Stimulated activated CD8-positive, alpha-beta memory T cell treated with anti-CD3 and anti-CD28 coated beads, Interleukin-2, amount 100 ng/mL, for 48 hours (primary cell): ENCODE measurements around the gene CCDC146.
"Not testable (repeated sequence)": the region's sequence is repeated elsewhere in the genome, so short reads cannot be mapped to it uniquely, and the experiment has no call there.

Experiments used
- DNase-seq, 2 donors: peaks; one replicate each; pipeline ENCODE4 v3.0.0-alpha.2; 2020; ENCODE audit warnings: low read depth in 2 of 2

The CCDC146 gene

GRCh38 chr7:77327932-77328628 is 205.7 kb downstream of the CCDC146 start:
- DNase-seq: no peak

GRCh38 chr7:77328669-77329068 is 206.3 kb downstream of the CCDC146 start:
- DNase-seq: no peak

GRCh38 chr7:77329466-77330168 is 207.2 kb downstream of the CCDC146 start:
- DNase-seq: no peak

- no peak for DNase-seq
These were observed 207.9 kb downstream of the CCDC146 start for GRCh38 chr7:77330169-77330882.

GRCh38 chr7:77331938-77332695 is 209.7 kb downstream of the CCDC146 start:
- DNase-seq: peak; percentile 25 to 31

GRCh38 chr7:77334039-77334438 is 211.6 kb downstream of the CCDC146 start:
- DNase-seq: not testable (repeated sequence)

- DNase-seq: no peak
These were observed 213.2 kb downstream of the CCDC146 start for GRCh38 chr7:77335581-77335980.

- DNase-seq: no peak
These were observed 215.1 kb downstream of the CCDC146 start for GRCh38 chr7:77337456-77337990.

GRCh38 chr7:77338260-77338659 is 215.8 kb downstream of the CCDC146 start:
- DNase-seq: no peak

- DNase-seq: no peak
These were observed 216.6 kb downstream of the CCDC146 start for GRCh38 chr7:77338883-77339629.

- no peak for DNase-seq
These were observed 217.3 kb downstream of the CCDC146 start for GRCh38 chr7:77339726-77340125.
